SW480 (cell line): Measurements from ENCODE around the gene EPB41L4B.
A peak's percentile ranks its signal among the peaks of the same experiment; 100 is the strongest.
"Not testable (repeated sequence)": the region's sequence is repeated elsewhere in the genome, so short reads cannot be mapped to it uniquely, and the experiment has no call there.

Experiments used
- DNase-seq: peaks from one replicate; pipeline ENCODE4 v3.0.0-alpha.2; 2016; ENCODE audit warnings: low spot score

EPB41L4B gene

GRCh38 chr9:109162677-109163076 lies 158.2 kb downstream of the EPB41L4B start:
- DNase-seq, result no peak

GRCh38 chr9:109161471-109161870 lies 159.4 kb downstream of the EPB41L4B start:
- DNase-seq, result no peak

GRCh38 chr9:109159583-109159982 lies 161.3 kb downstream of the EPB41L4B start:
- no peak for DNase-seq

GRCh38 chr9:109158651-109159050 lies 162.2 kb downstream of the EPB41L4B start:
- DNase-seq, result no peak

- DNase-seq, result no peak
Observed at GRCh38 chr9:109156708-109157107, 164.2 kb downstream of the EPB41L4B start.

GRCh38 chr9:109150925-109151545 lies 169.8 kb downstream of the EPB41L4B start:
- DNase-seq, result no peak

GRCh38 chr9:109149722-109150121 lies 171.1 kb downstream of the EPB41L4B start:
- no peak for DNase-seq

GRCh38 chr9:109149089-109149488 lies 171.8 kb downstream of the EPB41L4B start:
- DNase-seq, result no peak

- DNase-seq, result no peak
Observed at GRCh38 chr9:109145051-109145450, 175.8 kb downstream of the EPB41L4B start.

GRCh38 chr9:109143881-109144562 lies 176.8 kb downstream of the EPB41L4B start:
- peak; percentile 75 for DNase-seq

GRCh38 chr9:109141375-109141774 lies 179.5 kb downstream of the EPB41L4B start:
- no peak for DNase-seq

GRCh38 chr9:109139851-109140250 lies 181.0 kb downstream of the EPB41L4B start:
- DNase-seq, result no peak

- no peak for DNase-seq
Observed at GRCh38 chr9:109138421-109138820, 182.4 kb downstream of the EPB41L4B start.

GRCh38 chr9:109134167-109134578 lies 186.7 kb downstream of the EPB41L4B start:
- no peak for DNase-seq

GRCh38 chr9:109133533-109133932 lies 187.3 kb downstream of the EPB41L4B start:
- DNase-seq, result no peak

GRCh38 chr9:109132567-109133021 lies 188.3 kb downstream of the EPB41L4B start:
- DNase-seq, result no peak

GRCh38 chr9:109129470-109130197 lies 191.2 kb downstream of the EPB41L4B start:
- no peak for DNase-seq

GRCh38 chr9:109126671-109127070 lies 194.2 kb downstream of the EPB41L4B start:
- not testable (repeated sequence) for DNase-seq

GRCh38 chr9:109124121-109124520 lies 196.7 kb downstream of the EPB41L4B start:
- no peak for DNase-seq

- DNase-seq, result no peak
Observed at GRCh38 chr9:109122726-109123621, 197.9 kb downstream of the EPB41L4B start.
